ENCODE results near the gene ZNF503.
"Not testable (repeated sequence)": the region's sequence is repeated elsewhere in the genome, so short reads cannot be mapped to it uniquely, and the experiment has no call there.

The ZNF503 gene

DNA sequence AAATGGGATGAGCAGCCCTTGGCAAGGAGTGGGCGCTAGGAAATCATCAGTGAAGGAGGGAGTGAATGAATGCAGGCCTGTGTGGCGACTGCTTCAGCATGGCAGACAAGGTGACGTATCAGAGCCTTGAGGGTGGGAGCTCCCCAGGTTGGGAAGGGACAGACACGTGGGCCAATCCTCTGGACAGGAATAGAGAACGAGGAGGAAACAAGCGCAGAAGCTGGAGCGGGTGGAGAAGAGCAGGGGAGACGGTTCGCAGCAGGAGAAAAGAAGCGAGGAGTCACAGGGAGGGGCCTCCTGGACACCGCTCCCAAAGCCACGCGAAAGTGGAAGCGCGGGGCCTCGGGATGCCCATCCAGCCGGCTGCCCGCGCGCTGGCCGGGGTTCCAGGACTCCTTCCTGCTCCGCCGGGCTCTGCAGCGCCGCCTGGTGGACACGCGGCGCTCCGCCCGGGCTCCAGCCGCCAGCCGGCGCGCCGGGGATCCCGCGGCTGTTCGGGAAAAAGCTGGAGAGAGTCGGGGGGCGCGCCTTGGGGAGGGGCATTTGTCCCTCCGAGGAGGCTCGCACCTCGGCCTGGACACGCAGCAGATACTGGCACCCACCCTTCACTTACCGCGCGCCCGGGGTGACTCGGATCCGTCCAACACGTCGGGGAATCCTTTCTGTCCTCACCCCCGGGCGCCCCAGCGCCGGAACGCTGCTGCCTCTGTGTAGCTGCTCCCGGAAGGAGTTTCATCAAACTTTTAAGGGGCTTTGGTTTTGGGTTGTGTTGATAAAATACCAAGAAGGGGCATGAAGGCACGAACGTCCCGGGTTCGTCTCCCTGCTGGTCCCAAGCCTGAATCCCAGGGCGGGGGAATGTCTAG, 6.3 kb downstream of the ZNF503 start:
- DNase-seq: no peak

DNA sequence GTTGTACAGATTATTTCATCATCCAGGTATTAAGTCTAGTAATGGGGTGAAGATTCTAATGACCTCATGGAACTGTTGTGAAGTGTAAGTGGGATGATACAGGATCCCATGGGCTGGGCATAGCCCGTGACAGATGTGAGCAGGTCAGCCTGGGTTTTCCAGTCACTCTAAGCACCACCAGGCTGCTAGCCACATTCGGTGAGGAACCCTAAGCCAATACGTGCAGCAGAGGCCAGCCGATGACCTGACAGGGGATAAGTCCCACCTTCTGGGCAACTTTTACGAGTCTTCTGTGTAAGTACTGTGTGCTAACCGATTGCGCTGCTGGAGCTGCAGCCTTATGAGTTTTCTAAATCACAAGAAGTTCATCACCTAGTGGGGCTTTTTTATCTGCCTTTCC, 7.3 kb downstream of the ZNF503 start:
- DNase-seq: no peak

DNA sequence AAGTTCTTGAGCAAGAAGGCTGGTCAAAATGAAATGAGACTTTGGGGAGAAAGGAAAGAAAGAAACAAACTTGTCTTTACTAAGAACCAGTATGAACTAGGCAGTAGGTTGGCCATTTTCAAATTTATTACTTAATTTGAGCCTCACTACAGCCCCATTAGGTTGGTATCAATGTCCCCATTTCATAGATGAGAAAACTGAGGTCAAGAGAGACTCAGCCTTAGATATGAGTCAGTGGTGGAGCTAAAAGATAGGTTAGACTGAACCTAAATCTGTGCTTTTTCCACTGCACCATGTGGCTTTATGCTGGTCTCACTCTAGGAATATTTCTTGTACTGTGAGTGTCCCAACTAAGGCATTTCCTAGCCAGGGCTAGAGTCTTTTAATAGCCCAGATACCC, 8.8 kb downstream of the ZNF503 start:
- no peak for DNase-seq

DNA sequence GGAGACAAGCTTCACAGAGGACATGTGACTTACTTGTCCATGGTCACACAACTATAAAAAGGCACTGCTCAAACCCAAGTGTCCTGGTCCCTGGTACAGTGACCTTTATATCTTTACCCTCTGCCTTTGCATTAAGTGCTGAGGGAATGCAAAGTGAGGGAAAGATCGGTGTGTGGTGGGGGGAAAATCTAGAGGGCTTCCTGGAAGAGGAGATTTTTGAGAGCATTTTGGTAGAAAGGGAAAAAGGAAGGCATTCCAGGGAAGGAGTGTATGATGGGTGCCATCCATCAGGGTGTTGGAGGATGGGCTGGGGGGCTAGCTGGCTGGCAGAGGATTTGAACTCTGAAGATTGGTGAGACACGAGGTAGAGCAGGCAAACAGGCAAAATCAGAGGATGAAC, 9.3 kb downstream of the ZNF503 start:
- no peak for DNase-seq

DNA sequence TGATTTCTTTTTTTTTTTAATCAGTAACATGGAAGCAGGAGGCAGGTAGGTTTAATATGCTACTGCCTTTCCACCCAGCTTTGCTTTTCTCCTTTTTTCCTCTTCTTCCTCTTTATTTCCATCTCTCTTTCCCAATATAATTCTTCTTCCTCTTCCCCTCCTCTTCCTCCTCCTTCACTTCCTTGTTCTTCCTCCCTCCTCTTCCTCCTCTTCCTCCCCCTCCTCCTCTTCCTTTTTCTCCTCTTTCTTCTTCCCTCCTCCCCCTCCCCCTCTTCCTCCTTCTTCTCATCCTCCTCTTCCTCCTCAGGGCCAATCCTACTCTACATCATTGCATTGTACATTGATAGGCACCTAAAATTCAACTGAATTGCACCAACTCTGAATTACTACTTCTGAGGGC, 11.4 kb downstream of the ZNF503 start:
- DNase-seq: no peak

DNA sequence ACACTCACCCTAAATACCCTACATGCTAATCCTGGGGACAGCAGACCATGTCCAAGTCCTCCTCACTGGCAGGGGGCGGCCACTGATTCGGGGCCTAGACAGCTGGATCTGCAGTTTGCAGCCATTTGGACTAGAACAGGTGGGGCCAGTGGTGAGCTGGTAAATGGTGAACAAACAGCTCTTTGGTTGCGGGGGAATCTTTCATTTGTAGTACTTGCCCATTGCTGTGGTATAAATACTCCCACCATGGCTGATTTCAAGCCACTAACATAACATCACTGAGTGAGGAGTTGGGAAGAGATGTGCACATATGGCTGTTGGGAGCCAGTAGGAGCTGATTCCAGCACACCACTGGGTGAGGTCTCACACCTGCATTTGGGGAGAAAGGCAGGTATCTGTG, 13.5 kb downstream of the ZNF503 start:
- DNase-seq: no peak

DNA sequence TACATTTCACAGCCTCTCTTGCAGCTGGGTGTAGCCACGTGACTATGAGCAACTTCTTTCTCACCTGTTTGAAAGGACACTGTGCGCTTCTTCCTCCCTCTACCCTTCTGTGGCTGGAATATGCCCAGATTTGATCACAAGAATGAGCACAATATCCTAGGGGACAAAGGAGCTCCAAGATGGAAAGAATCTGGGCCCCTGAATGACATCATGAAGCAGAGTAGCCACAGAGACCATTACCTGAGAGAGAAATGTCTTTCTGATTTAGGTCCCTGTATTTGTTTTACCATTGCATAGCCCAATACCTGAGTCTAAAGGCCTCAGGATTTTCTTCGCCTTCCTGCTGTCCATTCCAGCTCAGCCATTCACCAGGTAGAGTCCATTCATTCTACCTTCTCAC, 15.4 kb downstream of the ZNF503 start:
- DNase-seq: no peak

DNA sequence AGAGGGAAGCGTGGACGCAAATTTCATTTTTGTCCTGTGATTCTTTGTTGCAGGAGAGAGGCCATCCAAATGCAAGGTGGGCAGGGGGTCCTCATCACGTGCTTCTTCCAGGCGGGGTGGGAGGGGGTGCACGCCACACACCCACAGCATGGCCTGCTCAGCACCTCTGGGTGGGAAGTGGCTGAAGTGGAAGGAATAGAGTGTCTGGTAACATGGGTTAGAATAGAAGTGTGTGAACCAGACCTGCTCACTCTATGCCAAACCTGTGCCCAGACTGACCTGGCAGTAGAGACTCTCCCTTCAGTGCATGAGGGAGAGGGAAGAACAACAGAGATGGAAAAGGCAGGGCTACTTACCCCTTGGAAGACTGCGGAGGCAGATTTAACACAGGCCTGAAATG, 21.7 kb downstream of the ZNF503 start:
- DNase-seq: no peak

DNA sequence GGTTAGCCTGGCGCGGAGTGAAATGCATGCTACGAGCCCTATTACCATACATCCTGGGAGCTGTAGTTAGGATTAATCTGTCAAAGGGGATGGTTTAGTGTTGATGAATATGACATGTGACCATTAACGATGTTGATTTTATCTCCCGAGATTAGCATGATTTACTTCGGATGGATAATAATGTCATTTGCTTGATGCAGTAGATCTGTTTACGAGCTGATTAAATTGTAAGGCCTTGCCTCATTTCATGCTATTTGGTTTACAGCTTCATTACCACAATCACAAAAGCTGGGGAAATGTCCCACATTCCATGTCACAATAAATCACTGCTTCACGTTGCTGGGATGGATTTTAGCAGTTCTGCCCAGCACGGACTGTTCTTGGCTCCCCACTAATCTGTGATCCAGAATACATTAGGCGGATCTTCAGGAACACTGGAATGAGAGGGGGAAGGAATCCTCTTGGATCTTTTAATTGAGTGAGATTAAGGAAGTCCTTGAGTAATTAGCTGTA, 22.3 kb downstream of the ZNF503 start:
- DNase-seq: no peak

DNA sequence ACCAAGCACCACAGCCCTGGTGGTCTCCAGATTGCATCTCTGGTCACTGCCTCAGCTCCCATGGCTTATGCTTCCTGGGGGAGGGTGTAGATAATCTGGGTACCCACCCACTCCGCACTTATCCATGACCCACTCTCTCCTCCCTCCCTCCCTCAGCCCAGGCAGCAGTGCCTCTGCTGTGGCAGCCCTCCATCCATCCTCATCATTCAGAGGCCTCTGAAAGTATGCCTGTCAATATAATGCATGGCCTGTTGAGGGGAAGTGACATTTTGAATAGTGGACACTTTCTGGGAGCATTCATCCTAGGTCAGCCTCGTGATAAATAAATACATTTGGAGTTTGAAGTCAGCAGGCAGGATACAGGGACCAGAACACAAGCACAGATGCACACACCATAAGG, 23.2 kb downstream of the ZNF503 start:
- no peak for DNase-seq

DNA sequence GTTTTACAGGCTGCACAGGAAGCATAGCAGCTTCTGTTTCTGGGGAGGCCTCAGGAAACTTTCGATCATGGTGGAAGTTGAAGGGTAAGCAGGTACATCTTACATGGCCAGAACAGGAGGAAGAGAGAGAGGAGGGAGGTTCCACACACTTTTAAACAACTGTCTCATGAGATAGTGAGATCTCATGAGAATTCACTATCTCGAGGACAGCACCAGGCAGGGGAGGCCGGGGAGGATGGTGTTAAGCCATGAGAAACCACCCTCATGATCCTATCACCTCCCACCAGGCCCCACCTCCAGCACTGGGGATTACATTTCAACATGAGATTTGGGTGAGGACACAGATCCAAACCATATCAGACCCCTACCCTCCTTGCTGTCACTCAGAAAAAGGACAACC, 23.7 kb downstream of the ZNF503 start:
- no peak for DNase-seq

DNA sequence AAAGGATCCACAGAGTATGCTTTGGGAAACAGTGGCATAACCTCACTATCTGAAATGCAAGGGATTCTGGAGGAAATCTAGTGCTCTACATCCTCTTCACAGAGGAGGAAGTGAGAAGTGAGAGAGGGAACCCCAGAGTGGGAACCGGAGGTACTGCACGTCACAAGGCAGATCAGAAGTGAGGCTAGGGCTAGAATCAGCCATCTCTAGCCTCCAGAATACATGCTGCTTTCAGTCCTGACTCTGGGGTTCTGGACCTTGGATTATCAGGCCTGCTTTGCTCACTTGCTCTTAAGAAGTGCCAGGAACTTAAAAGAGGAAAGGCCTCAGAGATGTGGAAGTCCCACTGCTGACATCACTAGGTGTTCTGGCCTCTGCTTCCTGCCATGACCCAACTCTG, 25.7 kb downstream of the ZNF503 start:
- no peak for DNase-seq

DNA sequence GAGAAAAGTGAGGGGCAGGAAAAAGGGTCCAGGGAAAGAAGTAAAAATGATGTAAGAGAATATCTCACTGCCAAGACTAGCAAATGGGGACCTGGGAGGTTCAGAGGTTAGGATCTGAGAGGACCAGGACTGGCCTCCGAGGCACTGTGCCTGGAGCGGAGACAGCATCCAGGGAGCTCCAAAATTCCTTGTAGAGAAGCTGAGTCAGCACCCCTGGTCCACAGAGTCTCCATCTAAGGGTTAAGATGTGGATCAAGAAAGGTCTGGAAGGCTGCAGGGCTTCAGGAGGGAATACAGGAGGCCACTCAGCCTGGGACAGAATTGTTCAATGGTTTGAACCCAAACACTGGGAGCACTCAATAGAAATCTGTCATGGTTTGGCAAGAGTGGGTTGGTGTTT, 30.6 kb downstream of the ZNF503 start:
- DNase-seq: no peak

DNA sequence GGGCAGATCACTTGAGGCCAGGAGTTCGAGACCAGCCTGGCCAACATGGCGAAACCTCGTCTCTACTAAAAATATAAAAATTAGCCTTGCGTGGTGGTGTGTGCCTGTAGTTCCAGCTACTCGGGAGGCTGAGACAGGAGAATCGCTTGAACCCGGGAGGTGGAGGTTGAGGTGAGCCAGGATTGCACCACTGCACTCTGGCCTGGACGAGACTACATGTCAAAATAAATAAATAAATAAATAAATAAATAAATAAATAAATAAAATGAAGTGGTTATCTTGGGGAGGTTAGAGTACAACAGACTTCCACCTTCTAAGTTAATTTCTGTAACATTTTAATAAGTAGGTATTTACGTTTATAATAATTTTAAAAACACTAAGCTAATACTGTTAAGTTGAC, 31.7 kb downstream of the ZNF503 start:
- not testable (repeated sequence) for DNase-seq

DNA sequence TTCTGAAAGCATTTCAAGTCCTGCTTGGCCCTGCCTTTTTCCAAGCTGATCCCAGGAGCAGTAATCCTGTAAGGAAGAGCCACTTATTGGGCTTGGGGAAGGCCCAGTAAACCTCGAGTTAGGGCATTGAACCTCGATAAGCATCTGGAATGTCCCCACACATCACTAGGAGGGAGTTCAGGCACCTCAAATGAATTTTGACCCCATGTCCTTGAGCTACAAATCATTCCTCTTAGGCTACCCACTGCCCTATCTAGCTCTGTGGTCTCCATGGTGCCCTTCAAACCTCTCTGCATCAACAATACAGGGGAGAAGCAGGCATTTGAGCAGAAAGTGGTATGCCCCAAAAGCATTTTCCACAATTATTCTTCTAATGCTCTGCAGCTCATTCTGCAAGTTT, 33.7 kb downstream of the ZNF503 start:
- DNase-seq: no peak

DNA sequence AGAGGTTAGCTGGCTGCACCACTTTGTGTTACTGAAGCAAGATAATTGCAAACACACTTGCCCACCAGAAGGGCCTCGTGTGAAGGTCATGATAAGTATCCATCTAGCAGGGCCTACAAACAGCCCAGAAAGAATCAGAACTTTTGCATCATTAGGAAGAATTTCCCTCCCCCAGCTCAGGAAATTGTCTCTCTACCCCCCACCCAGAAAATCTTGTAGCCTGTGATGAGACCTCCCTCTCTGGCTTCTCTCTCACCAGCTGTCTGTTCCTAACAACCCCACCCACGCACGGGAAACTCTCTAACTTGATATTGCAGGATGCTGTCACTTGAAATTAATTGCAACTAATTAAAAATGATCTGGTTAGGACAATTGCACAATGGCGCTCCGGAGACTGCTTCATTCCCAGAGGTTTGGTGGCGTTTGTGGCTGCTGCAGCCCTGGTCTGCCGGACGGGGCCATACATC, 34.5 kb downstream of the ZNF503 start:
- no peak for DNase-seq

DNA sequence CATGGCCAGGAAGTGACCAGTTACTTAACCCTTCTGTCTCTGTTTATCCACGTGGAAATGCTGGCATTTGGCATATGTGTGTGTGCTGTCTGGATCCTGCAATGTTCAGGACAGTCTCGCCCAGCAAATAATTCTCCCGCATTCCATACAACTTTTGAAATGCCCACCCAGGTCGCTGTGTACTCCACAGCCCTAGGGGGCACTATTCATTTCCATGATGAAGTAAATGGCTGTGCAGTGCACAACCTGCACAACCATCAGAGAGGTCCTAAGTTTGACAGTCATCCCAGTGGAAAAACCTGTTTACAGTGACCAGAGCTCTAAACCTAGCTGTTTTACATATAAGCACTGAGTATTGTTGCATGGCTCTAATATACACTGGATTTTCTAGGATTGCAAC, 38.1 kb downstream of the ZNF503 start:
- no peak for DNase-seq

DNA sequence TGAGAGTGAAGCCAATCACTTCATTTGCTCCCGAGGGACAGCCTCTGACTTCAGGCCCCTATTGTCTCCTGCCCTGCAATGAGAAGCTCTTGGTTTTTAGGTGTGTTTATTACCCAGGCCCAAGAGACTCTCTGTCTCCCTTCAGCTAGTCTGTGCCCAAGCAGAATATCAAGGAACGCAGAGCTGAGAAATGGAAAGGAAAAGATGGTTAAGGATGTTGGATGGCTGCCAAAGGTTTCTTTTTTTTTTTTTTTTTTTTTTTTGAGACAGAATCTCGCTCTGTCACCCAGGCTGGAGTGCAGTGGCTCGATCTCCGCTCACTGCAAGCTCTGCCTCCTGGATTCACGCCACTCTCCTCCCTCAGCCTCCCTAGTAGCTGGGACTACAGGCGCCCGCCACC, 41.7 kb downstream of the ZNF503 start:
- not testable (repeated sequence) for DNase-seq

DNA sequence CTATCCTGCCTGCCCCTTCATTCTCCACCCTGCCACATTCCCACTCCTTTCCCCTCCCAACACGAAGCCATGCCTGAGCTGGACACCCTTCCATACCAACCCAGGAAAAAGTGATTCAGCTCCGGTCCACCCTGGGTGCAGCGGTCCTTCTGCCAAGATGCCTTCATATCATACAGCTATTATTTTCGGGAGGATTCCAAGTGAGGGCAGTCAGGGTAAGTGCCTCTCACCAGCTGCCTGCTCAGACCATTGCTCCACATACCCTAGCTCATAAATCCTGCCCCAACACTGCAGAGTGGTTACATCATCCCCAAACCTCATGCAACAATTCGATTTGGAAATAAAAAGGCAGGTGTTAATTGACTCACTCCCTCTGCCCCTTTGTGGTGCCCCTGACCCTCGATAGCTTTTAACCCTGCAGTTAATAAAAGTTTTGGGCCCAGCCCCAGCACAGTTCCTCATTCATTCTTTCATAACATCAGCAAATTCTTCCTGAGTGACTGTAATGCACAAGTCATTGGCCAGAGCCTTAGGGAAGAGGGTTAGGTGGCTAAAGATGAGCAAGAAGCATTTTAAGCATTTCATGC, 42.6 kb downstream of the ZNF503 start:
- no peak for DNase-seq

DNA sequence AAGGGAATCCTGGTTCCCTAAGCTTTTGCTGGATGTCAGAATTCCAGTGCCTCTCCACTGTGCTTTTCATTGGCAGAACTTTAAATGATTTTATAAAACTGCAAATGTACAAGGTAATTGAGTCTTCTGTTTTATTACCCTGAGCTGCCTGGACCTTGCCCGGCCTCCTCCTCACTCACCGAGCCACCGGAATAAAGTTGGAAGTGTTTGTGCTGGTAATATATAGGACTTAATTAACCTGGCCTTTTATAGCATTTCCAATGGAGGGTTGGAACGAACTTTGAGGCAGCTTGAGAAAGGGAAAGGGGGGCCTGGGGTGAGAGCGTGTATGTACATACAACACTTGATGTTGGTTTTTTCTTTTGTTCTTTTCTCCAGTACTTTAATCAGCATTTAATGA, 43.4 kb downstream of the ZNF503 start:
- no peak for DNase-seq

DNA sequence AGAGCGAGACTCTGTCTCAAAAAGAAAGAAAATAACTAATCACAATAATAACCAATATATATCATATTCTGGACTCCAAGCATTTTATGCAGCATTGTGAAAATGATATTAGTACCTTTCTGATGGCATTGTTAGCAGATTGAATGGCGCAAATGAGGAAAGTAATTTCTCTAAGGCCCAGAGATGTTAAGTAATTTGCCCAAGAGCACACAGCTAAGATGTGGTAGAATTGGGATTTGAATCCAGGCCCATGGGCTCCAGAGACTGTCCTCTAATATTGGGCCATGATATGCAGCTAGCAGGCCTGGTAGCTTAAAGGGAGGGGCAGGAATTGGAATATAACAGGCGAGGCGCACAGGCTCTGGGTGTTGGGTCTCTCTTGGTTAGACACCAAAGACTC, 44.1 kb downstream of the ZNF503 start:
- DNase-seq: no peak

DNA sequence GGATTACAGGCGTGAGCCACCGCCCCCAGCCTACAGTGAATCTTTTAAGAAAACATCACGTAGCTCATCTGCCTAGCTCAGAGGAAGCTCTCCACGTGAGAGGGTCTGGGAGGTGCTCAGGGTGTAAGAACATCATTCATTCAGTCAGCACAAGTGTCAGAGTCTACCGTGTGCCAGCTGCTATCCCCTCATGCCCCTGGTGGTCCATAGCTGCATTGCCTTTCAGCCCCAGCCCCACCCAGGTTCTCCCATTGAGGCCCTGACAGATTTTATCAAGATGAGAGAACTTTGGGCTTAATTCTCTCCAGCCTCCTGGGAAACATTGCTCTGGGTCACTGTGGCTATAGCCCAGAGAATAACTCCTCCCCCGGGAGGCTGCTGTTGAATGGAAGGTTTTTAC, 45.1 kb downstream of the ZNF503 start:
- DNase-seq: no peak

DNA sequence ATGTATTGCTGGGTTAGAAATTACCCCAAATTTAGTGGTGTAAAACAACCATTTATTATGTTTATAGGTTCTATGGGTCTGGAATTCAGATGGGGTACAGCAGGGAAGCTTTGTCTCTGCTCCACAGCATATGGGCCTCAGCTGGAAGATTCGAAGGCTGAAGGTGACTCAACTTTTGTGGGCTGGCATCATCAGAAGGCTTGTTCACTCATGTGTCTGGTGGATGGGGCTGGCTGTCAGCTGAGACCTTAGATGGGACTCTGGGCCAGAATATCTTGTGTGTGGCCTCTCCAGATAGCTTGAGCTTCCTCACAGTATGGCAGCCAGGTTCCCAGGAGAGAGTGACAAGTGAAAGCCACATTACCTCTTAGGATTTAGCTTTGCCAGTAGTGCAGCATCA, 45.9 kb downstream of the ZNF503 start:
- DNase-seq: no peak

DNA sequence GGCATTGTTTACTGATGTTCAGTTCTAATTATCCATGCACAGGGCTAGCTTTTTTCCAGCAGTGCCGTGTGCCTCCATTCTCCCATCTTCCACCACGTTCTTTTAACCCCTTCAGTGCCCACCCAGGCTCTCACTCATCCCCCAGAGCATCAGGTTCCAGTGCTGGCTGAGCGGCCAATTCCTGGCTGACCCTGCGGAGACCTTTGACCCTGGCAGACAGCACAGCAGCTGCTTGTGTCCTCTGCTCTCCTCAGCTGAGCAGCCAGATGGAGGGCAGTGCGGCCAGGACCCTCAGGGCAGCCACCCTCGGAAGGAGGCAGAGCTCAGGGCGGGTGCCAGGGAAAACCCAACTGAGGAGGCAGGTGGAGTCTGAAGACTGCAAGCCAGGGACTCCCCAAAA, 48.4 kb downstream of the ZNF503 start:
- no peak for DNase-seq

DNA sequence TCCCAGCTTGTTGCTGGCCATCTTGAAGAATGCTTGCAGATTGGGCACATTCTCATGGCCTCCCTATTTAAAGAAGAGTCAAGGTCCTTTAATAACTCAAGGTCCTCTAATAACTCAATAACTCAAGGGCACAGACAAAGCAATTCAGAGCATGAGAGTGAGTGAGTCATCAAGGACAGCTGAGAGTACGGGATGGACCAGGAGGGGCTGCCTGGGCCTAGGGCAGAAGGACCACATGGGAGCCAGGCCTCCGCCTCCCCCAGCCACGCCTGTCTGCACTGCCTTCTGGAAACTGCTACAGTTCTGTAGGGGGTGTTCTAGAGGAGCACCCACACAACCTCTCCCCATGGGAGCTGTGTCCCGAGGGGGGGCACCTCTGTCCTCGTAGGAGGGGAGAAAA, 48.9 kb downstream of the ZNF503 start:
- no peak for DNase-seq
